ENCODE measurements around the gene PRR20G. TPM values are rescaled to one million over a fixed set of nuclear protein-coding genes. Genes with fewer than 3 reads are reported as not detected.

PRR20G gene
- total and polyA plus RNA-seq, 2 donors (not counting 3 experiments of a cell fraction or from before 2014, with no cell fraction given), result not detected

DNA sequence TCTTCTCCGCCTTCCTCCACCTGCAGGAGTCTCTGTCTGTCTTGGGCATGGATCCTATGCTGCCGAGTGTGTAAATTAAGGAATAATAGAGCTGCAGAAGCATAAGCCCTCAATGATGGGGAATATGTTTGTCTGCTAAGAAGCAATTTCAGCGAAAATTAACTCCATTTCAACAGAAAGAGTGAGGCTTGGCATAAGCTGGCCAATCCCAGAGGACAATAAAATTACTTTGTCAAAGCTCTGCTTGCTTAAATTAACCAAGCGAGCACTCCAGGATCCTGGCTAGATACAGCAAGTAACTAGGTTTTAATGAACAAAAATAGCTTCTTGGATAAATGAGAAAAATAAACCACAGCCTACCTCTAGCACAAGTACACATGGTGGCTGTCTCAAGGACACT is 33.5 kb upstream of the PRR20G start:
- no peak for TF ChIP-seq EZH2 (IDR thresholded peaks at IDR 0.05; ENCODE audit: borderline replicate concordance, low read depth, low read length, severe bottlenecking)
- TF ChIP-seq POLR2AphosphoS5 (IDR thresholded peaks at IDR 0.05; ENCODE audit: insufficient read depth, low read depth, low read length), result no peak
- no peak for TF ChIP-seq MYC (IDR thresholded peaks at IDR 0.05; ENCODE audit: low read depth, low read length)
- TF ChIP-seq JUN (IDR thresholded peaks at IDR 0.05; ENCODE audit: borderline replicate concordance, insufficient read depth, insufficient read length, low read depth), result no peak
- TF ChIP-seq, protein P1, sequence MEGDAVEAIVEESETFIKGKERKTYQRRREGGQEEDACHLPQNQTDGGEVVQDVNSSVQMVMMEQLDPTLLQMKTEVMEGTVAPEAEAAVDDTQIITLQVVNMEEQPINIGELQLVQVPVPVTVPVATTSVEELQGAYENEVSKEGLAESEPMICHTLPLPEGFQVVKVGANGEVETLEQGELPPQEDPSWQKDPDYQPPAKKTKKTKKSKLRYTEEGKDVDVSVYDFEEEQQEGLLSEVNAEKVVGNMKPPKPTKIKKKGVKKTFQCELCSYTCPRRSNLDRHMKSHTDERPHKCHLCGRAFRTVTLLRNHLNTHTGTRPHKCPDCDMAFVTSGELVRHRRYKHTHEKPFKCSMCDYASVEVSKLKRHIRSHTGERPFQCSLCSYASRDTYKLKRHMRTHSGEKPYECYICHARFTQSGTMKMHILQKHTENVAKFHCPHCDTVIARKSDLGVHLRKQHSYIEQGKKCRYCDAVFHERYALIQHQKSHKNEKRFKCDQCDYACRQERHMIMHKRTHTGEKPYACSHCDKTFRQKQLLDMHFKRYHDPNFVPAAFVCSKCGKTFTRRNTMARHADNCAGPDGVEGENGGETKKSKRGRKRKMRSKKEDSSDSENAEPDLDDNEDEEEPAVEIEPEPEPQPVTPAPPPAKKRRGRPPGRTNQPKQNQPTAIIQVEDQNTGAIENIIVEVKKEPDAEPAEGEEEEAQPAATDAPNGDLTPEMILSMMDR (IDR thresholded peaks at IDR 0.05; ENCODE audit: extremely low read depth in 1 of 2, insufficient read depth in 1 of 2, low read depth in 1 of 2, low read length in 2 of 2), result no peak
- no peak for TF ChIP-seq FOS (IDR thresholded peaks at IDR 0.05; ENCODE audit: borderline replicate concordance, insufficient read depth, low read length)
- TF ChIP-seq GATA2 (IDR thresholded peaks at IDR 0.05; ENCODE audit: insufficient read depth, insufficient read length, low read depth, low read length), result no peak
- TF ChIP-seq, protein P2, sequence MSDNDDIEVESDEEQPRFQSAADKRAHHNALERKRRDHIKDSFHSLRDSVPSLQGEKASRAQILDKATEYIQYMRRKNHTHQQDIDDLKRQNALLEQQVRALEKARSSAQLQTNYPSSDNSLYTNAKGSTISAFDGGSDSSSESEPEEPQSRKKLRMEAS (IDR thresholded peaks at IDR 0.05; ENCODE audit: insufficient read depth, insufficient read length), result no peak
- no peak for TF ChIP-seq POLR2A (IDR thresholded peaks at IDR 0.05; ENCODE audit: low read depth, low read length)
- H3K9me1 ChIP-seq (replicated peaks; ENCODE audit: control insufficient read depth, extremely low read depth, insufficient read depth, low read length), result no peaks in the 10 kb centered on the region
- no peak overlapping the region for H3K4me2 ChIP-seq (ENCODE audit: insufficient read depth, low read length)
- H3K9ac ChIP-seq (replicated peaks; ENCODE audit: extremely low read depth, insufficient read depth, low read length), result no peak overlapping the region
- no peak overlapping the region for H2AFZ ChIP-seq (ENCODE audit: low read depth, low read length)
- intact Hi-C loops (cut with micrococcal nuclease) (no loop called here), dilution Hi-C loops (cut with MboI; ENCODE audit: extremely low pct_ligation_motif_present, low sequenced_read_pairs) (no loop called here)
- no peaks in the 10 kb centered on the region for H3K4me1 ChIP-seq (ENCODE audit: control insufficient read depth, extremely low read depth, insufficient read depth, low read length)
- no peaks in the 10 kb centered on the region for H3K9me3 ChIP-seq (replicated peaks; ENCODE audit: control insufficient read depth, insufficient read depth, low read length)
- FAIRE-seq (no peak), DNase-seq (ENCODE audit: low read depth, low spot score) (no peak)
- H3K36me3 ChIP-seq (ENCODE audit: control insufficient read depth in 2 of 2, extremely low read depth in 1 of 2, insufficient read depth in 2 of 2, low read length in 2 of 2), result no peaks in the 10 kb centered on the region
- CTCF ChIA-PET, result no interaction called here
- POLR2A ChIA-PET, result interaction anchor here (0.6 kb wide), 1 partner anchor 1773 kb away, joined by 6 read pairs; no protein-coding TSS in a partner anchor
- no peaks in the 10 kb centered on the region for H4K20me1 ChIP-seq (replicated peaks; ENCODE audit: control insufficient read depth, extremely low read depth, insufficient read depth, low read length)
- no peaks in the 10 kb centered on the region for H3K79me2 ChIP-seq (ENCODE audit: control insufficient read depth, insufficient read depth, low read length)
- BruUV-seq (replicated peaks), result no TSS peak
- no peak overlapping the region for H3K4me3 ChIP-seq (replicated peaks in 1 of 3; ENCODE audit: insufficient read depth in 1 of 3, low read depth in 1 of 3, low read length in 3 of 3)
- no peaks in the 10 kb centered on the region for H3K27me3 ChIP-seq (ENCODE audit: control insufficient read depth in 2 of 2, insufficient read depth in 2 of 2, low read length in 2 of 2)
- no peak overlapping the region for H3K27ac ChIP-seq (ENCODE audit: insufficient read depth, low read depth, low read length)
